GM18909 (cell line): Measurements from ENCODE around the gene NOS1AP.

Source experiments
- ATAC-seq: cut with Tn5 transposase; IDR thresholded peaks from one replicate; pipeline ENCODE4 v1.9.1; 2021; ENCODE audit warnings: mild to moderate bottlenecking; ENCODE audit not compliant: unreplicated experiment, poor library complexity

Gene NOS1AP

GRCh38 chr1:162210196-162210595, 140.7 kb downstream of the NOS1AP start:
- ATAC-seq, result no peak

GRCh38 chr1:162212713-162213112, 143.2 kb downstream of the NOS1AP start:
- ATAC-seq, result no peak

- no peak for ATAC-seq
These were observed 143.9 kb downstream of the NOS1AP start for GRCh38 chr1:162213281-162213912.

GRCh38 chr1:162214202-162214601, 144.7 kb downstream of the NOS1AP start:
- ATAC-seq, result no peak

GRCh38 chr1:162215902-162216301, 146.4 kb downstream of the NOS1AP start:
- ATAC-seq, result no peak

- ATAC-seq, result no peak
These were observed 147.1 kb downstream of the NOS1AP start for GRCh38 chr1:162216604-162217003.

GRCh38 chr1:162217706-162218105, 148.2 kb downstream of the NOS1AP start:
- no peak for ATAC-seq

- no peak for ATAC-seq
These were observed 149.1 kb downstream of the NOS1AP start for GRCh38 chr1:162218546-162218945.

- ATAC-seq, result no peak
These were observed 149.5 kb downstream of the NOS1AP start for GRCh38 chr1:162218975-162219374.

- ATAC-seq, result no peak
These were observed 150.0 kb downstream of the NOS1AP start for GRCh38 chr1:162219461-162219860.

- ATAC-seq, result no peak
These were observed 150.6 kb downstream of the NOS1AP start for GRCh38 chr1:162220009-162220539.

- ATAC-seq, result no peak
These were observed 152.5 kb downstream of the NOS1AP start for GRCh38 chr1:162222014-162222413.

- ATAC-seq, result no peak
These were observed 153.2 kb downstream of the NOS1AP start for GRCh38 chr1:162222730-162223129.

- ATAC-seq, result no peak
These were observed 154.0 kb downstream of the NOS1AP start for GRCh38 chr1:162223488-162223887.

GRCh38 chr1:162224267-162224666, 154.8 kb downstream of the NOS1AP start:
- ATAC-seq, result no peak

- no peak for ATAC-seq
These were observed 159.1 kb downstream of the NOS1AP start for GRCh38 chr1:162228586-162228985.

- no peak for ATAC-seq
These were observed 160.1 kb downstream of the NOS1AP start for GRCh38 chr1:162229549-162229948.

GRCh38 chr1:162230096-162230495, 160.6 kb downstream of the NOS1AP start:
- no peak for ATAC-seq

- ATAC-seq, result no peak
These were observed 161.0 kb downstream of the NOS1AP start for GRCh38 chr1:162230517-162230916.

- ATAC-seq, result no peak
These were observed 162.7 kb downstream of the NOS1AP start for GRCh38 chr1:162232034-162232711.

GRCh38 chr1:162233066-162233465, 163.6 kb downstream of the NOS1AP start:
- ATAC-seq, result no peak

- no peak for ATAC-seq
These were observed 164.4 kb downstream of the NOS1AP start for GRCh38 chr1:162233937-162234336.
